ENCODE data around the gene ATP1B1. TPM values are rescaled to one million over a fixed set of nuclear protein-coding genes. Genes with fewer than 3 reads are reported as not detected.

ATP1B1 gene
- total and polyA plus RNA-seq, 2 of the 8 experiments (the other 6 are each of a cell fraction or from before 2014, with no cell fraction given) = 16.3 to 76.5 TPM

GRCh38 chr1:169133228-169133576 lies 26.7 kb downstream of the ATP1B1 start:
- no peak overlapping the region for H2AFZ ChIP-seq (ENCODE audit: low read length)
- no peak overlapping the region for H4K5ac ChIP-seq (ENCODE audit: insufficient read length, low read depth, low read length)
- H4K20me1 ChIP-seq (replicated peaks in 1 of 2; ENCODE audit: control insufficient read depth in 1 of 2, insufficient read depth in 2 of 2, low read length in 2 of 2) = no peaks in the 10 kb centered on the region
- no peaks in the 10 kb centered on the region for H3K27me3 ChIP-seq (replicated peaks in 1 of 4; ENCODE audit: control insufficient read depth in 3 of 4, extremely low read depth in 1 of 4, insufficient read depth in 3 of 4, low read length in 3 of 4)
- no peak overlapping the region for H3K4me3 ChIP-seq (ENCODE audit: extremely low read depth in 1 of 4, insufficient read depth in 2 of 4, low read depth in 3 of 4, low read length in 4 of 4)
- H2BK20ac ChIP-seq (ENCODE audit: low read length) = no peak overlapping the region
- no peak overlapping the region for H4K91ac ChIP-seq (replicated peaks; ENCODE audit: insufficient read length, low read length)
- no peaks in the 10 kb centered on the region for H3K79me2 ChIP-seq (ENCODE audit: control insufficient read depth in 1 of 2, insufficient read depth in 2 of 2, low read length in 2 of 2)
- no peak overlapping the region for H3K14ac ChIP-seq (ENCODE audit: insufficient read length)
- no peak overlapping the region for H3K9ac ChIP-seq (replicated peaks in 1 of 4; ENCODE audit: extremely low read depth in 1 of 4, low read depth in 3 of 4, low read length in 3 of 4)
- no peak overlapping the region for H2BK12ac ChIP-seq (ENCODE audit: low read depth, low read length)
- no peak overlapping the region for H3K4me2 ChIP-seq (ENCODE audit: insufficient read depth in 1 of 2, low read depth in 2 of 2, low read length in 2 of 2)
- no peak overlapping the region for H3K56ac ChIP-seq (replicated peaks; ENCODE audit: insufficient read length, low read depth, low read length)
- POLR2A ChIA-PET (ENCODE audit: partially characterized antibody) = interaction anchor here (0.6 to 2.7 kb wide), 5 partner anchors 21 to 690 kb away, joined by 3 to 13 read pairs (median 3); partner anchors contain the start of gene ATP1B1
- H3K4me1 ChIP-seq (replicated peaks in 1 of 4; ENCODE audit: control insufficient read depth in 3 of 4, insufficient read depth in 4 of 4, low read length in 3 of 4) = peaks cover 0 to 5% (median 0%) of the 10 kb centered on the region in 4 experiments; a peak in 1 of 7 replicates
- CTCF ChIA-PET (ENCODE audit: partially characterized antibody) = interaction anchor here (0.7 to 1.6 kb wide), 7 partner anchors 10 to 882 kb away, joined by 3 to 7 read pairs (median 5); no protein-coding TSS in a partner anchor
- DNase-seq (ENCODE audit: low read depth in 1 of 2, low spot score in 2 of 2) (no peak), FAIRE-seq (no peak)
- H4K8ac ChIP-seq (ENCODE audit: extremely low read depth, insufficient read depth, low read length) = no peak overlapping the region
- peak in 1 of 2 experiments; percentile 15; a peak in 1 of 3 replicates for TF ChIP-seq POLR2A (IDR thresholded peaks at IDR 0.05; ENCODE audit: control extremely low read depth in 1 of 2, low read depth in 2 of 2, low read length in 2 of 2)
- no peak for TF ChIP-seq BACH1 (IDR thresholded peaks at IDR 0.05; ENCODE audit: low read length)
- no peak overlapping the region for H2BK15ac ChIP-seq (ENCODE audit: low read length)
- H3K18ac ChIP-seq (ENCODE audit: extremely low read depth, low read length) = no peak overlapping the region
- no peak overlapping the region for H2AK5ac ChIP-seq (ENCODE audit: low read depth, low read length)
- no peak overlapping the region for H2BK5ac ChIP-seq (ENCODE audit: low read depth, low read length)
- H3K23me2 ChIP-seq (ENCODE audit: low read depth, low read length) = no peaks in the 10 kb centered on the region
- no peak overlapping the region for H2BK120ac ChIP-seq (replicated peaks; ENCODE audit: low read depth, low read length)
- H3K79me1 ChIP-seq (ENCODE audit: low read depth, low read length) = no peaks in the 10 kb centered on the region
- 91% methylated on average over 5 of the region's 5 CpGs; no CpG with 5 or more reads in 1 of the 2 experiments for WGBS, 2 experiments (ENCODE audit: extremely low coverage in 1 of 2, insufficient coverage in 1 of 2, insufficient read length in 1 of 2, insufficient replicate concordance in 2 of 2, low coverage in 1 of 2, low lambda C conversion rate in 2 of 2, missing lambda C conversion rate in 1 of 2)
- H3K36me3 ChIP-seq (ENCODE audit: control insufficient read depth in 2 of 4, insufficient read depth in 4 of 4, low read length in 3 of 4) = peaks cover 2 to 20% (median 17%) of the 10 kb centered on the region in 4 experiments; a peak in 6 of 8 replicates
- H3K27ac ChIP-seq (ENCODE audit: low read depth, low read length) = no peak overlapping the region
- H3K4ac ChIP-seq (replicated peaks; ENCODE audit: insufficient read length, low read depth, low read length) = no peak overlapping the region
- H3K23ac ChIP-seq (ENCODE audit: insufficient read length) = no peak overlapping the region
- H3K9me3 ChIP-seq (ENCODE audit: insufficient read depth in 2 of 2, low read depth in 1 of 2, low read length in 1 of 2) = no peaks in the 10 kb centered on the region

All from H1 (cell line).